Measurements from ENCODE around the gene PRG3.

DNA sequence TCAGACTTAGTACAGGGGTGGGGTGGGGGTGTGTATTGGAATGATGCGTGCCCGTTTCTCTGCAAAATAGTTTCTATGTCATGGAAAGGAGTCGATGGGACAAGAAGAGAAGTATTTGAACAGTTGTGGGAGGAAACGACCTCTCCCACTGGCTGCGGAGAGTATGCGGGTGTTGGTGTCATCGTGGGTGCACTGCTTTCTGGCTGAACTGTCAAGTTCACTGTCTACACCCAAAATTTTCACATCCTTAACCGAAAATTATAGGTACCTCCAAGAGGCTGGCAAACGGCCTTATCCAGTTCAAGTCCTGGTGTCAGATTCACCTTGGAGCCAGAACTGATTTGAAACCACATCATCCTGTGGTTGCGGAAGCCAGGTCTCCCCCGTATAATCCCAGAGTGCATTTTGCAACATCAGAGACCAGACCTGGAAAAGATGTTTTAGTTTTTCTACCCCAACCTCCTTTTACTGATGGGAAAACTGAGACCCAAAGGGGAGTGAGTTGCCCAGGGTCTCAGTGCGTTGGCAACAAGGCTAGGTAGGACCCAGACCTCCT is 44.8 kb downstream of the PRG3 start:
- no peak for TF ChIP-seq POLR2A (IDR thresholded peaks at IDR 0.05)
- TF ChIP-seq, protein P1, sequence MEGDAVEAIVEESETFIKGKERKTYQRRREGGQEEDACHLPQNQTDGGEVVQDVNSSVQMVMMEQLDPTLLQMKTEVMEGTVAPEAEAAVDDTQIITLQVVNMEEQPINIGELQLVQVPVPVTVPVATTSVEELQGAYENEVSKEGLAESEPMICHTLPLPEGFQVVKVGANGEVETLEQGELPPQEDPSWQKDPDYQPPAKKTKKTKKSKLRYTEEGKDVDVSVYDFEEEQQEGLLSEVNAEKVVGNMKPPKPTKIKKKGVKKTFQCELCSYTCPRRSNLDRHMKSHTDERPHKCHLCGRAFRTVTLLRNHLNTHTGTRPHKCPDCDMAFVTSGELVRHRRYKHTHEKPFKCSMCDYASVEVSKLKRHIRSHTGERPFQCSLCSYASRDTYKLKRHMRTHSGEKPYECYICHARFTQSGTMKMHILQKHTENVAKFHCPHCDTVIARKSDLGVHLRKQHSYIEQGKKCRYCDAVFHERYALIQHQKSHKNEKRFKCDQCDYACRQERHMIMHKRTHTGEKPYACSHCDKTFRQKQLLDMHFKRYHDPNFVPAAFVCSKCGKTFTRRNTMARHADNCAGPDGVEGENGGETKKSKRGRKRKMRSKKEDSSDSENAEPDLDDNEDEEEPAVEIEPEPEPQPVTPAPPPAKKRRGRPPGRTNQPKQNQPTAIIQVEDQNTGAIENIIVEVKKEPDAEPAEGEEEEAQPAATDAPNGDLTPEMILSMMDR (IDR thresholded peaks at IDR 0.05) = no peak
